Lower leg skin (tissue), 3 donors: ENCODE results near the gene MVK.

Source experiments
- CTCF ChIP-seq, 3 donors: fragments of 450-650 bp; IDR thresholded peaks; one replicate each; pipeline ENCODE4 v1.5.1; 2016; ENCODE audit warnings: antibody characterized with exemption in 3 of 3, mild to moderate bottlenecking in 3 of 3, moderate library complexity in 2 of 3
- POLR2A ChIP-seq, 2 donors: fragments of 450-650 bp; IDR thresholded peaks; one replicate each; pipeline ENCODE4 v1.6.1; 2016 to 2017; ENCODE audit warnings: antibody characterized with exemption in 2 of 2, mild to moderate bottlenecking in 1 of 2, moderate library complexity in 1 of 2

- TF ChIP-seq CTCF (IDR thresholded peaks at IDR 0.05) (no peak), POLR2A (IDR thresholded peaks at IDR 0.05) (no peak)
Measured at GRCh38 chr12:109542876-109543275, 30.7 kb upstream of the MVK start.
